H1 (cell line): ENCODE data around the gene NDST4. TPM values are rescaled to one million over a fixed set of nuclear protein-coding genes. Genes with fewer than 3 reads are reported as not detected.

ENCODE experiments used
- ATF3 ChIP-seq: IDR thresholded peaks from 2 replicates; pipeline ENCODE4 v1.6.1; 2011; ENCODE audit warnings: low read depth, mild to moderate bottlenecking, low read length; ENCODE audit not compliant: insufficient read depth
- CHD1 ChIP-seq: IDR thresholded peaks from 2 replicates; pipeline ENCODE4 v1.6.1; 2012; ENCODE audit warnings: low read depth, low read length, improper control_type of control experiment
- CHD7 ChIP-seq: fragments of 300-600 bp; sonication (generic); IDR thresholded peaks from 2 replicates; pipeline ENCODE4 v1.7.1; 2012; ENCODE audit warnings: low read length, moderate library complexity, mild to moderate bottlenecking, inconsistent platforms; ENCODE audit not compliant: insufficient replicate concordance
- CREB1 ChIP-seq: IDR thresholded peaks from 2 replicates; pipeline ENCODE4 v1.6.1; 2012; ENCODE audit warnings: inconsistent platforms
- PHF8 ChIP-seq: fragments of 200-600 bp; sonication (generic); conservative IDR thresholded peaks from 2 replicates; pipeline ENCODE4 v1.7.1; 2012; ENCODE audit warnings: low read depth, mild to moderate bottlenecking, inconsistent platforms, low read length, moderate library complexity
- SIRT6 ChIP-seq: IDR thresholded peaks from one replicate; pipeline ENCODE4 v1.7.1; 2012; ENCODE audit warnings: low read length, inconsistent platforms
- polyA plus RNA-seq, 7 experiments: library from polyadenylated mRNA; depleted of rRNA in 3 of 7; stranded (reverse) in 5 of 7; unstranded in 2 of 7; fragments of >200 nt in 5 of 7; fragments of 200-250 nt in 2 of 7; gene quantifications; 1 replicate in 5 of 7; 2 replicates in 1 of 7; 4 replicates in 1 of 7; pipeline versions ENCODE4 v1.2.1 to v1.2.3, GENCODE V29; 2011 to 2013; ENCODE audit warnings: missing spikeins in 2 of 7, mixed read lengths in 2 of 7
- total RNA-seq: library from RNA; stranded (reverse); fragmentation: NEBNext Ultra II Directional; extraction: Animal tissue kit (Norgen Biotek cat#: 25700); gene quantifications from 2 replicates; pipeline ENCODE4 v1.2.1, GENCODE V29; 2021

NDST4 gene
- total and polyA plus RNA-seq, 2 of the 8 experiments (the other 6 are each of a cell fraction or from before 2014, with no cell fraction given): 0.02 TPM; not detected in 1

- TF ChIP-seq CREB1 (no peak), PHF8 (no peak), CHD1 (no peak), CHD7 (no peak), SIRT6 (no peak), ATF3 (no peak)
Observed at GRCh38 chr4:114927881-114928280, 185.5 kb downstream of the NDST4 start (continued).
